ENCODE results near the gene LRP6.

DNA sequence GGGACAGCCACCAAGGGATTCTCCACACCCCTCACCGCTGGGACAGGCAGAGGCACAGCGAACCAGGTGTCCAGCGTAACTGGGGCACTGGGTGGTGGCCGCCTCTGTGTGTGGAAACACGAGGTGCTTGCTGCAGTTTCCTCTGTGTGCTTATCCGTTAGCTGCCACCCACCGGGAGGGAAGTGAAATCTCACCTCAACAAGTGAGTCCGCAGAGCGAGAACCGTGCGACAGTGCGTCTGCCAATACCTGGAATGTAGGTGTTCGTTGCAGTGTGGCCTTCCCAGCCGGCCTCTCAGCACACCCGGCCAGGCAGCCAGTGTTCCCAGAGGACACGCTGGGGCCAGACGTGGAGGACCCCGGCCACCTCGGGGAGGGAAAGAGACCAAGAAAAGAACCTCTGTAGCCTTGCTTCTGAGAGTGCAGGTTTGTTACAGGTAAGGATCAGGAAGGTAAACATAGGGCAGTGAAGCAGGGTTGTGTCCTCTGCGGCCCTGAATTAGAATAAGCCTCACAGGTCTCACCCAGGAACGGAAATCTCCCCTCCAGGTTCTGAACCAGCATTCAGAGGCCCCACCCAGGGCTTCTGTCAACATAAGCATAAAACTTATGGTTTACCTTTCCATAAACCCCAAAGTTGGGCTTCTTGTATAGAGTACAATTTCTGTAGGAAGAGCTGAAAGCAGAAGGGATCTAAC is 194.6 kb downstream of the LRP6 start:
- TF ChIP-seq CTCF (IDR thresholded peaks at IDR 0.05) (no peak), SIN3A (IDR thresholded peaks at IDR 0.05; ENCODE audit: borderline replicate concordance, insufficient read depth, low read depth, low read length) (no peak), POLR2AphosphoS5 (IDR thresholded peaks at IDR 0.05; ENCODE audit: low read depth, low read length) (no peak), TCF7L2 (IDR thresholded peaks at IDR 0.05; ENCODE audit: low read depth, low read length) (no peak)
- TF ChIP-seq, protein P1, sequence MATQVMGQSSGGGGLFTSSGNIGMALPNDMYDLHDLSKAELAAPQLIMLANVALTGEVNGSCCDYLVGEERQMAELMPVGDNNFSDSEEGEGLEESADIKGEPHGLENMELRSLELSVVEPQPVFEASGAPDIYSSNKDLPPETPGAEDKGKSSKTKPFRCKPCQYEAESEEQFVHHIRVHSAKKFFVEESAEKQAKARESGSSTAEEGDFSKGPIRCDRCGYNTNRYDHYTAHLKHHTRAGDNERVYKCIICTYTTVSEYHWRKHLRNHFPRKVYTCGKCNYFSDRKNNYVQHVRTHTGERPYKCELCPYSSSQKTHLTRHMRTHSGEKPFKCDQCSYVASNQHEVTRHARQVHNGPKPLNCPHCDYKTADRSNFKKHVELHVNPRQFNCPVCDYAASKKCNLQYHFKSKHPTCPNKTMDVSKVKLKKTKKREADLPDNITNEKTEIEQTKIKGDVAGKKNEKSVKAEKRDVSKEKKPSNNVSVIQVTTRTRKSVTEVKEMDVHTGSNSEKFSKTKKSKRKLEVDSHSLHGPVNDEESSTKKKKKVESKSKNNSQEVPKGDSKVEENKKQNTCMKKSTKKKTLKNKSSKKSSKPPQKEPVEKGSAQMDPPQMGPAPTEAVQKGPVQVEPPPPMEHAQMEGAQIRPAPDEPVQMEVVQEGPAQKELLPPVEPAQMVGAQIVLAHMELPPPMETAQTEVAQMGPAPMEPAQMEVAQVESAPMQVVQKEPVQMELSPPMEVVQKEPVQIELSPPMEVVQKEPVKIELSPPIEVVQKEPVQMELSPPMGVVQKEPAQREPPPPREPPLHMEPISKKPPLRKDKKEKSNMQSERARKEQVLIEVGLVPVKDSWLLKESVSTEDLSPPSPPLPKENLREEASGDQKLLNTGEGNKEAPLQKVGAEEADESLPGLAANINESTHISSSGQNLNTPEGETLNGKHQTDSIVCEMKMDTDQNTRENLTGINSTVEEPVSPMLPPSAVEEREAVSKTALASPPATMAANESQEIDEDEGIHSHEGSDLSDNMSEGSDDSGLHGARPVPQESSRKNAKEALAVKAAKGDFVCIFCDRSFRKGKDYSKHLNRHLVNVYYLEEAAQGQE (IDR thresholded peaks at IDR 0.05; ENCODE audit: insufficient read depth in 1 of 2, low read depth in 2 of 2, low read length in 1 of 2), result no peak

Data from Panc1 (cell line).